ELF-1 (cell line): Measurements from ENCODE around the gene PRKCA.

Source experiments
- DNase-seq: peaks from one replicate; pipeline ENCODE4 v3.0.0-alpha.2; 2016; ENCODE audit warnings: low read depth, low spot score

Gene PRKCA

GRCh38 chr17:66517336-66518009 lies 215.1 kb downstream of the PRKCA start:
- no peak for DNase-seq

GRCh38 chr17:66518108-66518507 lies 215.7 kb downstream of the PRKCA start:
- no peak for DNase-seq

- DNase-seq, result no peak
These were observed 216.3 kb downstream of the PRKCA start for GRCh38 chr17:66518677-66519076.

- no peak for DNase-seq
These were observed 216.7 kb downstream of the PRKCA start for GRCh38 chr17:66519154-66519553.

- no peak for DNase-seq
These were observed 218.6 kb downstream of the PRKCA start for GRCh38 chr17:66520999-66521398.

- DNase-seq, result no peak
These were observed 220.3 kb downstream of the PRKCA start for GRCh38 chr17:66522591-66523272.

GRCh38 chr17:66523378-66524200 lies 221.2 kb downstream of the PRKCA start:
- no peak for DNase-seq

GRCh38 chr17:66524877-66525276 lies 222.5 kb downstream of the PRKCA start:
- no peak for DNase-seq

GRCh38 chr17:66525338-66525737 lies 222.9 kb downstream of the PRKCA start:
- no peak for DNase-seq

- DNase-seq, result no peak
These were observed 224.4 kb downstream of the PRKCA start for GRCh38 chr17:66526827-66527226.

GRCh38 chr17:66527335-66527734 lies 224.9 kb downstream of the PRKCA start:
- DNase-seq, result no peak

GRCh38 chr17:66531851-66532295 lies 229.5 kb downstream of the PRKCA start:
- no peak for DNase-seq

GRCh38 chr17:66533572-66533971 lies 231.2 kb downstream of the PRKCA start:
- DNase-seq, result peak; percentile 86

GRCh38 chr17:66533986-66534385 lies 231.6 kb downstream of the PRKCA start:
- DNase-seq, result no peak

- no peak for DNase-seq
These were observed 233.2 kb downstream of the PRKCA start for GRCh38 chr17:66535611-66536010.

GRCh38 chr17:66537502-66537901 lies 235.1 kb downstream of the PRKCA start:
- DNase-seq, result no peak

- no peak for DNase-seq
These were observed 236.4 kb downstream of the PRKCA start for GRCh38 chr17:66538776-66539175.

- peak; percentile 70 for DNase-seq
These were observed 237.8 kb downstream of the PRKCA start for GRCh38 chr17:66540131-66540781.

- no peak for DNase-seq
These were observed 239.2 kb downstream of the PRKCA start for GRCh38 chr17:66541461-66542128.

GRCh38 chr17:66542129-66542966 lies 239.9 kb downstream of the PRKCA start:
- DNase-seq, result no peak
